ENCODE measurements around the gene FAM181A.

FAM181A gene

DNA sequence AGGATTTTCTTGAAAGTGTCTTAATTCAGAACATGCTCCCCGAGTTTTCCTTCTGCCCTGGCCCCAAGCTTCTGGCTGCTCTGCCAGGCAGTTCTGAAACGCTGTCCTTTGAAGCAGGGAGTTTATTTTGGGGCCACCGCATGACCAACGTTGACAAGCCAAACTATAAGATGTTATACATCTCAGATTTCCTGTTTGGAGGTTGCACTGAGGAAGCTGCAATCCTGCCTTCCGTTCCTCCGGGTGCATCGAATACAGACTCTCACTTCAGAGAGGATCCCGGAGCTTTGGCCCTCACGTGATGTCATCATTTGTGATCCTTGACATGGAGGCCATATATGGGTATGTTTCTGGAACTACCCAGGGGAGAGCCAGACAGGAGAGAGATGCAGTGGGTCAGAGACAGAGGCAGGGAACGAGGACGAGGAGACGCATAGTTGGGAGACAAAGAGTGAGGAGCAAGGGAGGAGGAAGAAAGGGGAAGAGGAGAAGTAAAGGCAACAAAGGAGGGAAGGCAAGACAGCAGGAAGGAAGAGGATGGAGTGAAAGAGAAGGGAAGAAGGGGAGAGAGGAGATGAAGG lies 49.4 kb downstream of the FAM181A start, which contains the start of gene ASB2:
TSS of gene ASB2 (minus strand) at position 94 of the 581 bp plus-strand sequence. CDS start 12,031 bp downstream, outside the sequence.
- no peak for DNase-seq (ENCODE audit: extremely low read depth in 1 of 2, low read depth in 1 of 2)

DNA sequence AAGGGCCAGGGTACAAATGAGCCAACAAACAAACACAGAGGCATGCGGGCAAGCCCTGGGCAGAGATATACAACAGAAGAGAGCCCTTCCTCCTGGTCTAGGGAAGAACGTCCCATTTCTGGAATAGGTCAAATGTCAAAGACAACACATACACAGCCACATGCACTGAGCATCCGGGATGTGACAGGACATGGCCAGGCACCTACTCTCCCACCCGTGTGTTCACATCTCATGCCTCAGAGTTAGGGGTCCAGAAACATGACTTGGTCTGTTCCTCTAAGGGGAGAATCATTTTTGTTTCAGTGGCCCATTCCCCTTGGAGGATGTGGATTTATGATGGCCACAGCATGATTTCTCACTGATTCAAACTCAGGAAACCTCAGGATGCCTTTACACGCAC lies 50.0 kb downstream of the FAM181A start:
- DNase-seq (ENCODE audit: extremely low read depth in 1 of 2, low read depth in 1 of 2) = no peak

DNA sequence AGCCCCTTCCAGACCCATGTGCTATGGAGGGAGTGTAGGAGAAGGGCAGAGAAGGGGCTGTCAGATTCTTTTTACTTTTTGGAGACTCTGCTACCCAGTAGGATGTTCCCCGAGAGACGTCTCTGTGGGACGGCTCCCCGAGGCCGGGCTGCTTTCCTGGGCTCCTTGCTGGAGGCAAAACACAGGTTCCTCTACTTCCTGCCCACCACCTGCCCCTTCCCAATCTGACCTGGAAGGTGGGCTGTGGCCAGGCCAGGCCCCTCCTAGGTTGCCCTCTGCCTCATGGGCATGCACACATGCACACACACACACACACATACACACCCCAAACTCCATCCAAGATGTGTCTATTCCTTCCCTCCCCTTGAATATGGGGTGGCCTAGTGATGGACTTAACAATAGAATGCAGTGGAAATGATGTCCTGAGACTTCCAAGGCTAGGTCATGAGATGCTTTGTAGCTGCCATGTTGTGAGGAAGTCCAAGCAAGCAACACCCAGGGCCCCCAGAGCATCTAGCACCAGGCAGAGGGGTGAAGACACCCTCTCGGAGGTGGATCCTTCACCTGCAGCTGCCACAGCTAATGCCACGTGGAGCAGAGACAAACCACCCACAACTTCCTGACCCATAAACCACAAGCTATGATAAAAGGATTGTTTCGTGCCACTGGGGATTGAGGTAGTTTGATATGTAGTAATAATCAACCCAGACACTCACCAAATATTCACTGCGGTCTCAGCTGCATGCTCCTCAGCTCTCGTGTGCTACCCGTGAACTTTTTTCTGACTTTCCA lies 50.8 kb downstream of the FAM181A start:
- DNase-seq (ENCODE audit: extremely low read depth in 1 of 2, low read depth in 1 of 2) = peak; percentile 32 to 50

DNA sequence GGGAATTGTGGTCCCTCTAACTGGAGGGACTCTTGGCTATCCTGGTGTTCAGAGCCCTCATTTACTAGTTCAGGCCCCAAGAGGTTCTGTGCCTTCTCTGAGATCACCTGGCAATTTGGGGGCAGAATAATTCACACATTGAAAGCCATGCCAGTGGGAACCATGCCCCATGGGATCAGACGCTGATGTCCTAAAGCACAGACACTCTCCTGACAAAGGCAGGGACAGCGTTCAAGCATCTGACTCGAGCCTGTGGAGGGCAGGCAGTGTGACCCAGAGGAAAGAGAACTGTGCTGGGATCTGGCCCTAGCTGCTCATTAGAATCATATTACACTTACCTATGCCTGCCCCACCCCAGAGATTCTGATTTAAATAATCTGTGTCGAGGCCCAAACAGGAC lies 51.6 kb downstream of the FAM181A start:
- DNase-seq (ENCODE audit: extremely low read depth in 1 of 2, low read depth in 1 of 2) = no peak

Data from activated CD8-positive, alpha-beta memory T cell treated with anti-CD3 and anti-CD28 coated beads for 1 hour (primary cell).